ENCODE results near the gene PROCA1. TPM values are rescaled to one million over a fixed set of nuclear protein-coding genes. Genes with fewer than 3 reads are reported as not detected.
"Not testable (repeated sequence)": the region's sequence is repeated elsewhere in the genome, so short reads cannot be mapped to it uniquely, and the experiment has no call there.

The PROCA1 gene
- total RNA-seq, 1 experiment from 2014 or later, result 4.4 TPM

DNA sequence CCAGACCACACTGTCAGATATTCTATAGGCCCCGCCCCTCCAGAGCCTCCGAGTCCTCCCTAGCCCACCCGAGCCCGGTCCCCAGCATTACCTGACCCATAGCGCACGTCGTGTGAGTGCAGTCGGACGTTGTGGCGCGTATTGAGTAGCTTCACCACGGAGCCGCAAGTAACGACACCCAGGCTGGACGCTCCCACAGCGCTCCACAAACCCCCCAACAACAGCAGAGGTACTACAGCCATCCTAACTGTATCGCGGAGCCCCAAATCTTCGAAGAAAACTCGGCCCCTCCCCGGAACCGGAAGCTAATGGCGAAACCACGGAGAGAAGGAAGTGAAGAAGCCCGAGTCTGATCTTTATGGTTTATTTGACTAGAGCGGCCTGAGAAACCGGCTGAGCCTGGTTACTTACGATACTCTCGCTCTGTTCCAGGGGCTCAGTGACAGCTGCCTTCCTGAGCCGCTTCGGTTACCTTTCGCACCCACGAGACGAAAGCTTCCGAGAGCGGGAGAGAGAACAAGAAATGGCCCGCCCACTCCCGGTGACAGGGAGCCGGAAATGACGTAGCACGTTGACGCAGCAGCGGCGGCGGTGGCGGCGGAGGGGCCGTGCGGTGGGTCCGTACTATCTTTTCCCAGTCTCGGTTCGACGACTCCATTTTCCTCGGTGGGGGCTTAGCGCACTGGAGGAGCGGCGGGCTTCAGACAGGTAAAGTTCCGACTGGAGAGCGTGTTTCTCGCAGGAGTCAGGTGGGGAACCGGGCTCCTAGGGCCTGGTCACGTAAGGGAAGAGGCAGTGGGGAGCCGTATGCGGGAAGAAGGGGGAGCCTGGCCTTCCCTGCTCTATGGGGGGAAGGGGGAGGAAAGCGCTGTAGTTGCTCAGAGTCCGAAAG lies 49.8 kb downstream of the PROCA1 start, which contains the start of the genes SDF2 and SUPT6H:
SDF2 (minus strand) TSS at position 272 of the 892 bp plus-strand sequence; CDS start at position 242, 30 bp downstream.
SUPT6H (plus strand) TSS at position 571 of the 892 bp plus-strand sequence. CDS start 11,197 bp downstream, outside the sequence.
- BruUV-seq (replicated peaks), result no TSS peak
- peaks cover 71% of the 10 kb centered on the region for H3K36me3 Mint-ChIP-seq (ENCODE audit: insufficient read depth, unreplicated experiment)
- no peaks in the 10 kb centered on the region for H3K9me3 Mint-ChIP-seq (ENCODE audit: unreplicated experiment)
- H3K4me3 Mint-ChIP-seq (ENCODE audit: unreplicated experiment), result peak within 1 kb of the TSS; percentile 89
- TF ChIP-seq, protein P1, sequence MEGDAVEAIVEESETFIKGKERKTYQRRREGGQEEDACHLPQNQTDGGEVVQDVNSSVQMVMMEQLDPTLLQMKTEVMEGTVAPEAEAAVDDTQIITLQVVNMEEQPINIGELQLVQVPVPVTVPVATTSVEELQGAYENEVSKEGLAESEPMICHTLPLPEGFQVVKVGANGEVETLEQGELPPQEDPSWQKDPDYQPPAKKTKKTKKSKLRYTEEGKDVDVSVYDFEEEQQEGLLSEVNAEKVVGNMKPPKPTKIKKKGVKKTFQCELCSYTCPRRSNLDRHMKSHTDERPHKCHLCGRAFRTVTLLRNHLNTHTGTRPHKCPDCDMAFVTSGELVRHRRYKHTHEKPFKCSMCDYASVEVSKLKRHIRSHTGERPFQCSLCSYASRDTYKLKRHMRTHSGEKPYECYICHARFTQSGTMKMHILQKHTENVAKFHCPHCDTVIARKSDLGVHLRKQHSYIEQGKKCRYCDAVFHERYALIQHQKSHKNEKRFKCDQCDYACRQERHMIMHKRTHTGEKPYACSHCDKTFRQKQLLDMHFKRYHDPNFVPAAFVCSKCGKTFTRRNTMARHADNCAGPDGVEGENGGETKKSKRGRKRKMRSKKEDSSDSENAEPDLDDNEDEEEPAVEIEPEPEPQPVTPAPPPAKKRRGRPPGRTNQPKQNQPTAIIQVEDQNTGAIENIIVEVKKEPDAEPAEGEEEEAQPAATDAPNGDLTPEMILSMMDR (IDR thresholded peaks at IDR 0.05; ENCODE audit: insufficient read depth in 1 of 2, low read depth in 1 of 2, low read length in 1 of 2, severe bottlenecking in 1 of 2, unreplicated experiment in 1 of 2), result no peak
- no peaks in the 10 kb centered on the region for H3K27me3 Mint-ChIP-seq (ENCODE audit: insufficient read depth, unreplicated experiment)
- H3K4me1 Mint-ChIP-seq (ENCODE audit: low read depth, unreplicated experiment), result peaks cover 31% of the 10 kb centered on the region
- DNase-seq, result peak; percentile 91 to 94
- no peaks in the 10 kb centered on the region for H3K9me3 ChIP-seq
- H3K27me3 ChIP-seq (replicated peaks; ENCODE audit: control insufficient read depth, insufficient read depth, low read length), result no peaks in the 10 kb centered on the region
- H3K4me1 ChIP-seq, result peaks cover 14% of the 10 kb centered on the region; the same call in 1 of the 2 replicates
- H3K36me3 ChIP-seq (ENCODE audit: control insufficient read depth, insufficient read depth, low read length), result peaks cover 2% of the 10 kb centered on the region; the same call in 1 of the 2 replicates
- ChIA-PET CTCF (interaction anchor here (0.9 to 2.5 kb wide), 7 partner anchors 9 to 88 kb away, joined by 3 to 26 read pairs (median 5); partner anchors contain the start of genes BLTP2, RPL23A and TLCD1), POLR2A (interaction anchor here (0.6 to 2.2 kb wide), 20 partner anchors 9 to 290 kb away, joined by 3 to 27 read pairs (median 5); partner anchors contain the start of genes ALDOC, BLTP2, FAM222B and NEK8)
- H3K4me3 ChIP-seq (ENCODE audit: low read depth, low read length), result peak within 1 kb of the TSS; percentile 80
- H3K27ac Mint-ChIP-seq (ENCODE audit: unreplicated experiment), result peak within 1 kb of the TSS; percentile 95
- intact Hi-C loops (cut with micrococcal nuclease; ENCODE audit: unreplicated experiment), result loop anchor here (1.0 kb wide), 2 partner anchors 17 to 36 kb away; partner anchors contain the start of gene BLTP2

DNA sequence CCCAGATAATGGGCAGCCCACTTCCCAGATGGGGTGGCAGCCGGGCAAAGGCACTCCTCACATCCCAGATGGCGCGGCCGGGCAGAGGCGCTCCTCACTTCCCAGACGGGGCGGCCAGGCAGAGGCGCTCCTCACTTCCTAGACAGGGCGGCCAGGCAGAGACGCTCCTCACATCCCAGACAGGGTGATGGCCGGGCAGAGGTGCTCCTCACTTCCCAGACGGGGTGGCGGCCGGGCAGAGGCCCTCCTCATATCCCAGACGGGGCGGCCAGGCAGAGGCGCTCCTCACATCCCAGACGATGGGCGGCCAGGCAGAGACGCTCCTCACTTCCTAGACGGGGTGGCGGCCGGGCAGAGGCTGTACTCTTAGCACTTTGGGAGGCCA lies 52.2 kb downstream of the PROCA1 start:
- POLR2A ChIA-PET; H3K27me3 Mint-ChIP-seq (ENCODE audit: insufficient read depth, unreplicated experiment); H3K27me3 ChIP-seq (replicated peaks; ENCODE audit: control insufficient read depth, insufficient read depth, low read length); H3K9me3 Mint-ChIP-seq (ENCODE audit: unreplicated experiment); H3K36me3 ChIP-seq (ENCODE audit: control insufficient read depth, insufficient read depth, low read length); CTCF ChIA-PET; H3K27ac Mint-ChIP-seq (ENCODE audit: unreplicated experiment); BruUV-seq (replicated peaks); H3K9me3 ChIP-seq; H3K4me3 ChIP-seq (ENCODE audit: low read depth, low read length); intact Hi-C loops (cut with micrococcal nuclease; ENCODE audit: unreplicated experiment): not testable (repeated sequence)
- peak overlapping the region; percentile 89 for H3K4me3 Mint-ChIP-seq (ENCODE audit: unreplicated experiment)
- peak in 1 of 2 experiments; percentile 32 for DNase-seq
- peaks cover 23% of the 10 kb centered on the region for H3K4me1 Mint-ChIP-seq (ENCODE audit: low read depth, unreplicated experiment)
- peaks cover 78% of the 10 kb centered on the region for H3K36me3 Mint-ChIP-seq (ENCODE audit: insufficient read depth, unreplicated experiment)
- peaks cover 14% of the 10 kb centered on the region; the same call in 1 of the 2 replicates for H3K4me1 ChIP-seq

DNA sequence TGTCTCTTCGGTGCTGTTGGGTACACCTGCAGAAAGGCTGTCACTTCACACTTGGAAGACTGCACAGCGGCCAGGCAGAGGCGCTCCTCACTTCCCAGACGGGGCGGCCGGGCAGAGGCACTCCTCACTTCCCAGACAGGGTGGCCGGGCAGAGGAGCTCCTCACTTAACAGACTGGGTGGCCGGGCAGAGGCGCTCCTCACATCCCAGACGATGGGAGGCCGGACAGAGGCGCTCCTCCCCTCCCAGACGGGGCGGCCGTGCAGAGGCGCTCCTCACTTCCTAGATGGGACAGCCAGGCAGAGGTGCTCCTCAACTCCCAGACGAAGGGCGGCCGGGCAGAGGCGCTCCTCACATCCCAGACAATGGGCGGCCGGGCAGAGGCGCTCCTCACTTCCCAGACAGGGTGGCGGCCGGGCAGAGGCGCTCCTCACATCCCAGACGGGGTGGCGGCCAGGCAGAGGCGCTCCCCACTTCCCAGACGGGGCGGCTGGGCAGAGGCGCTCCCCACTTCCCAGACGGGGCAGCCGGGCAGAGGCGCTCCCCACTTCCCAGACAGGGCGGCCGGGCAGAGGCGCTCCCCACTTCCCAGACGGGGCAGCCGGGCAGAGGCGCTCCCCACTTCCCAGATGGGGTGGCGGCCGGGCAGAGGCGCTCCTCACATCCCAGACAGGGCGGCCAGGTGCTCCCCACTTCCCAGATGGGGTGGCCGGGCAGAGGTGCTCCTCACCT lies 52.8 kb downstream of the PROCA1 start:
- H3K4me3 ChIP-seq (ENCODE audit: low read depth, low read length); H3K36me3 ChIP-seq (ENCODE audit: control insufficient read depth, insufficient read depth, low read length); intact Hi-C loops (cut with micrococcal nuclease; ENCODE audit: unreplicated experiment); H3K27me3 ChIP-seq (replicated peaks; ENCODE audit: control insufficient read depth, insufficient read depth, low read length); H3K27me3 Mint-ChIP-seq (ENCODE audit: insufficient read depth, unreplicated experiment); DNase-seq; H3K9me3 Mint-ChIP-seq (ENCODE audit: unreplicated experiment); H3K9me3 ChIP-seq; H3K27ac Mint-ChIP-seq (ENCODE audit: unreplicated experiment); POLR2A ChIA-PET; H3K4me3 Mint-ChIP-seq (ENCODE audit: unreplicated experiment); CTCF ChIA-PET; BruUV-seq (replicated peaks): not testable (repeated sequence)
- Mint-ChIP-seq H3K36me3 (ENCODE audit: insufficient read depth, unreplicated experiment) (peaks cover 77% of the 10 kb centered on the region), H3K4me1 (ENCODE audit: low read depth, unreplicated experiment) (peaks cover 18% of the 10 kb centered on the region)
- H3K4me1 ChIP-seq, result peaks cover 14% of the 10 kb centered on the region; the same call in 1 of the 2 replicates

DNA sequence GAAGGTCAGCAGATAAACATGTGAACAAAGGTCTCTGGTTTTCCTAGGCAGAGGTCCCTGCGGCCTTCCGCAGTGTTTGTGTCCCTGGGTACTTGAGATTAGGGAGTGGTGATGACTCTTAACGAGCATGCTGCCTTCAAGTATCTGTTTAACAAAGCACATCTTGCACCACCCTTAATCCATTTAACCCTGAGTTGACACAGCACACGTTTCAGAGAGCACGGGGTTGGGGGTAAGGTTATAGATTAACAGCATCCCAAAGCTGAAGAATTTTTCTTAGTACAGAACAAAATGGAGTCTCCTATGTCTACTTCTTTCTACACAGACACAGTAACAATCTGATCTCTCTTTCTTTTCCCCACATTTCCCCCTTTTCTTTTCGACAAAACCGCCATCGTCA lies 53.3 kb downstream of the PROCA1 start:
- H3K4me1 Mint-ChIP-seq (ENCODE audit: low read depth, unreplicated experiment), result peaks cover 12% of the 10 kb centered on the region
- H3K27me3 Mint-ChIP-seq (ENCODE audit: insufficient read depth, unreplicated experiment); BruUV-seq (replicated peaks); H3K27ac Mint-ChIP-seq (ENCODE audit: unreplicated experiment); H3K4me3 Mint-ChIP-seq (ENCODE audit: unreplicated experiment); H3K27me3 ChIP-seq (replicated peaks; ENCODE audit: control insufficient read depth, insufficient read depth, low read length); H3K9me3 Mint-ChIP-seq (ENCODE audit: unreplicated experiment); intact Hi-C loops (cut with micrococcal nuclease; ENCODE audit: unreplicated experiment); H3K4me3 ChIP-seq (ENCODE audit: low read depth, low read length); DNase-seq; POLR2A ChIA-PET; H3K9me3 ChIP-seq; H3K36me3 ChIP-seq (ENCODE audit: control insufficient read depth, insufficient read depth, low read length); CTCF ChIA-PET: not testable (repeated sequence)
- H3K4me1 ChIP-seq, result peaks cover 13% of the 10 kb centered on the region; the same call in 1 of the 2 replicates
- H3K36me3 Mint-ChIP-seq (ENCODE audit: insufficient read depth, unreplicated experiment), result peaks cover 77% of the 10 kb centered on the region

Measured in Caco-2 (cell line).